Natural killer cell (primary cell): ENCODE data around the gene HUNK. TPM values are rescaled to one million over a fixed set of nuclear protein-coding genes. Genes with fewer than 3 reads are reported as not detected.
A peak's percentile ranks its signal among the peaks of the same experiment; 100 is the strongest.

Experiments used
- ATAC-seq, 3 donors: fragments of 150-1000 bp in 2 of 3; fragments of 200-7000 bp in 1 of 3; cut with Tn5 transposase; 1 replicate in 1 of 3; 2 replicates in 2 of 3; pipeline ENCODE4 v1.10.0; 2021; ENCODE audit warnings: mild to moderate bottlenecking in 2 of 3, moderate library complexity in 2 of 3
- DNase-seq, 2 donors: peaks; one replicate each; pipeline versions ENCODE4 v3.0.0 to v3.0.0-alpha.2; 2013 to 2021; ENCODE audit warnings: mixed read lengths in 1 of 2
- H3K27ac ChIP-seq: one replicate; pipeline ENCODE4 v1.5.1; 2013; ENCODE audit warnings: mild to moderate bottlenecking, low read length
- H3K27me3 ChIP-seq: one replicate; pipeline ENCODE4 v1.6.1; 2013; ENCODE audit warnings: low read length; ENCODE audit not compliant: control insufficient read depth, insufficient read depth
- H3K36me3 ChIP-seq: one replicate; pipeline ENCODE4 v1.6.1; 2013; ENCODE audit warnings: low read length; ENCODE audit not compliant: control insufficient read depth, insufficient read depth
- H3K4me1 ChIP-seq: one replicate; pipeline ENCODE4 v1.6.1; 2013; ENCODE audit warnings: low read length; ENCODE audit not compliant: control insufficient read depth, insufficient read depth
- H3K4me3 ChIP-seq: one replicate; pipeline ENCODE4 v1.5.1; 2013; ENCODE audit warnings: low read length
- H3K9me3 ChIP-seq: one replicate; pipeline ENCODE4 v1.6.1; 2013; ENCODE audit warnings: low read length; ENCODE audit not compliant: control insufficient read depth, insufficient read depth
- H3K27ac Mint-ChIP-seq, 2 donors: one replicate each; pipeline ENCODE4 v1.8.0; 2022; ENCODE audit warnings: mild to moderate bottlenecking in 2 of 2, mixed read lengths in 2 of 2, moderate library complexity in 1 of 2
- H3K27me3 Mint-ChIP-seq, 2 donors: one replicate each; pipeline ENCODE4 v1.8.0; 2022; ENCODE audit warnings: low read depth in 2 of 2, mixed read lengths in 2 of 2
- H3K36me3 Mint-ChIP-seq: one replicate; pipeline ENCODE4 v1.8.0; 2022; ENCODE audit warnings: mixed read lengths
- H3K4me1 Mint-ChIP-seq, 2 donors: one replicate each; pipeline ENCODE4 v1.8.0; 2022; ENCODE audit warnings: mixed read lengths in 2 of 2
- H3K4me3 Mint-ChIP-seq: one replicate; pipeline ENCODE4 v1.8.0; 2022; ENCODE audit warnings: mild to moderate bottlenecking, moderate library complexity, mixed read lengths
- H3K9me3 Mint-ChIP-seq, 2 donors: one replicate each; pipeline ENCODE4 v1.8.0; 2022; ENCODE audit warnings: mixed read lengths in 2 of 2
- CTCF ChIP-seq: fragments of 200-600 bp; IDR thresholded peaks from one replicate; pipeline ENCODE4 v1.8.0; 2022; ENCODE audit warnings: antibody characterized with exemption
- WGBS: methylation state at CpG from one replicate; pipeline ENCODE4 v1.1.7; 2013; ENCODE audit warnings: missing lambda C conversion rate; ENCODE audit not compliant: insufficient coverage; 5-methylcytosine and 5-hydroxymethylcytosine counted together
- intact Hi-C: fragments of 100-400 bp; cut with micrococcal nuclease; formaldehyde crosslinking; loops from one replicate; pipeline ENCODE4 v1.14.2; 2022
- total RNA-seq, 4 donors: library from RNA; stranded (reverse); fragments of 120-200 nt in 1 of 4; gene quantifications; one replicate each; pipeline versions ENCODE4 v1.2.3 to v1.2.4, GENCODE V29; 2013 to 2022

HUNK gene
- total RNA-seq, 3 donors from 2014 or later (not counting 1 experiment from before 2014, with no cell fraction given), result not detected

DNA sequence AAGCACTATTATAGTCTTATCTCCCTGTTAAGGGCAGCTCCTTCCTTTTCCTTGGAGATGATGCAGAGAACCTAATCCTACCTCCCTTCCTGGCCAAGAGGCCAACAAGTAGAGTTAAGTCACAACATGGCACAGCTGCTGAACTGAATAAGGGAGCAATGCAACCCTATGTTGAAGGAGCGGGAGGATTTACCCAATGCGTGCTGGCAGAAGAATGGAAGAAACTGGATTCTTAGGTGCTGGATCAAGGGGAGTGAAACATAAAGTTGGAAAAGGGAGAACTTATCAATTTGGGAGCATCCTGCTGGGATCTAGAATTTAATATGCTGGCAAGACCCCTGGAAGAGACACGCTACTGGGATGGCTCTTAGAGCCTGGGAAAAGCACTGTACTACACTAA, 12.0 kb upstream of the HUNK start:
- no peaks in the 10 kb centered on the region for H3K27me3 ChIP-seq
- Mint-ChIP-seq H3K4me1 (no peaks in the 10 kb centered on the region), H3K36me3 (no peaks in the 10 kb centered on the region), H3K9me3 (no peaks in the 10 kb centered on the region), H3K4me3 (no peak overlapping the region), H3K27ac (no peak overlapping the region), H3K27me3 (peaks cover 0 to 8% of the 10 kb centered on the region in 2 donors)
- H3K27ac ChIP-seq, result no peak overlapping the region
- 89% methylated on average over 3 of the region's 3 CpGs for WGBS
- H3K4me1 ChIP-seq, result no peaks in the 10 kb centered on the region
- intact Hi-C loops, result no loop called here
- TF ChIP-seq CTCF, result no peak
- H3K4me3 ChIP-seq, result no peak overlapping the region
- no peak for DNase-seq
- no peak for ATAC-seq
- H3K9me3 ChIP-seq, result no peaks in the 10 kb centered on the region
- no peaks in the 10 kb centered on the region for H3K36me3 ChIP-seq

- Mint-ChIP-seq H3K4me3 (no peak overlapping the region), H3K4me1 (no peaks in the 10 kb centered on the region), H3K9me3 (no peaks in the 10 kb centered on the region), H3K36me3 (no peaks in the 10 kb centered on the region), H3K27ac (no peak overlapping the region), H3K27me3 (peaks cover 0 to 8% of the 10 kb centered on the region in 2 donors)
- intact Hi-C loops, result no loop called here
- ATAC-seq (no peak), DNase-seq (no peak)
- 92% methylated on average over 7 of the region's 7 CpGs for WGBS
- Histone ChIP-seq H3K9me3 (no peaks in the 10 kb centered on the region), H3K4me1 (no peaks in the 10 kb centered on the region), H3K4me3 (no peak overlapping the region), H3K36me3 (no peaks in the 10 kb centered on the region), H3K27ac (no peak overlapping the region), H3K27me3 (no peaks in the 10 kb centered on the region)
- TF ChIP-seq CTCF, result no peak
Measured at GRCh38 chr21:31862078-31862477, 10.7 kb upstream of the HUNK start.

DNA sequence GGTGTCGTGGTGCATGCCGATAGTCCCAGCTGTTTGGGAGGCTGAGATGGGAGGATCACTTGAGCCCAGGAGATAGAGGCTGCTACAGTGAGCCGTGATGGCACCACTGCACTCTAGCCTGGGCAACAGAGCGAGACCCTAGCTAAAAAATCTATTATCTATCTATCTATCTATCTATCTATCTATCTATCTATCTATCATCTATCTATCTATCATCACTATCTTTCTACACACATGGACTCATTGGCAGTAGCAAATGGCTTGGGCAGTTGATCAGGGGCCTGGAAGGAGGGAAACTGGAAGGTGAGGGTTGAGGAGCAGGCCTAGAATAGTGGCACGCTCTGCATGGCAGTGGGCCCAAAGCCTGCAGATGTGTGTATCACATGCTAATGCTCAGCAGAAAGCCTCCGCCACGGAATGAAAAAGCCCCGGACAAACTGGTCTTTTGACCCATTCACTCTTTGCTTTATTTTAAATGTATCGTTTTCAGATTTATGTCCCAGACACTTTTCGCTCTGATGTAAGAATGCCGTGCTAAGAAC, 7.3 kb upstream of the HUNK start:
- no peaks in the 10 kb centered on the region for H3K36me3 Mint-ChIP-seq
- no peaks in the 10 kb centered on the region for H3K9me3 Mint-ChIP-seq
- DNase-seq, result no peak
- 91% methylated on average over 11 of the region's 11 CpGs for WGBS
- H3K27me3 Mint-ChIP-seq, result peaks cover 7 to 22% of the 10 kb centered on the region in 2 donors
- intact Hi-C loops, result loop anchor here (5.0 kb wide), 1 partner anchor 392 kb away; no protein-coding TSS in a partner anchor
- H3K4me3 ChIP-seq, result no peak overlapping the region
- no peak overlapping the region for H3K4me3 Mint-ChIP-seq
- no peaks in the 10 kb centered on the region for H3K9me3 ChIP-seq
- H3K27me3 ChIP-seq, result peaks cover 3% of the 10 kb centered on the region
- no peak for ATAC-seq
- no peak for TF ChIP-seq CTCF
- no peak overlapping the region for H3K27ac ChIP-seq
- no peak overlapping the region for H3K27ac Mint-ChIP-seq
- no peaks in the 10 kb centered on the region for H3K4me1 Mint-ChIP-seq
- H3K4me1 ChIP-seq, result no peaks in the 10 kb centered on the region
- no peaks in the 10 kb centered on the region for H3K36me3 ChIP-seq

- DNase-seq (peak; percentile 28 to 71), ATAC-seq (peak; percentile 38 to 70 (median 42))
- no peak overlapping the region for H3K4me3 Mint-ChIP-seq
- H3K4me1 Mint-ChIP-seq, result no peaks in the 10 kb centered on the region
- no peaks in the 10 kb centered on the region for H3K36me3 ChIP-seq
- no peaks in the 10 kb centered on the region for H3K9me3 Mint-ChIP-seq
- H3K4me1 ChIP-seq, result no peaks in the 10 kb centered on the region
- 22% methylated on average over 15 of the region's 15 CpGs for WGBS
- H3K36me3 Mint-ChIP-seq, result no peaks in the 10 kb centered on the region
- peak; percentile 65 for TF ChIP-seq CTCF
- intact Hi-C loops, result loop anchor here (5.0 kb wide), 1 partner anchor 391 kb away; no protein-coding TSS in a partner anchor
- H3K4me3 ChIP-seq, result no peak overlapping the region
- H3K9me3 ChIP-seq, result no peaks in the 10 kb centered on the region
- peaks cover 9 to 21% of the 10 kb centered on the region in 2 donors for H3K27me3 Mint-ChIP-seq
- H3K27ac Mint-ChIP-seq, result no peak overlapping the region
- H3K27ac ChIP-seq, result no peak overlapping the region
- peaks cover 3% of the 10 kb centered on the region for H3K27me3 ChIP-seq
Measured at GRCh38 chr21:31866077-31866511, 6.7 kb upstream of the HUNK start.
